ENCODE data around the gene TNS1. TPM values are rescaled to one million over a fixed set of nuclear protein-coding genes. Genes with fewer than 3 reads are reported as not detected.

TNS1 gene
- total RNA-seq, 1 donor from 2014 or later = 227 TPM

DNA sequence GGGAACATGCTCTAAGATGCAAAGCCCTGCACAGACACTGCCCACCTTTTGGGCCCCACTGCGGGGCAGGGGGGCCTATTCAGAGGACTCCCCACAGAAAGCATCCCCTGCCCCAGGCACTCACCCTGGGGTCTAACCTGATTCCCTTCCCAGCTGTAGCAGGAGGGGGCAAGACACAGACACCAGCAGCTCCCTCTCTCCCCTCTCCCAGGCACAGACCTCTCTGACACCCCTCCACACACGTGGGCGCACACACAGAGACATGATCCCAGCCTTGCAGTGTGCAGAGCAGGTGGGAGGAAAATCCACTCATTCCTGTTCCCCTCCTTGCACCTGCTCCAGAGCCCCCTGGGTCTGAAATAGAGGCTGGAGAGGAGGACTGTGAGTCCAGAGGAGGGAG lies 10.7 kb downstream of the TNS1 start:
- DNase-seq (ENCODE audit: low spot score) = no peak
- TF ChIP-seq, protein P1, sequence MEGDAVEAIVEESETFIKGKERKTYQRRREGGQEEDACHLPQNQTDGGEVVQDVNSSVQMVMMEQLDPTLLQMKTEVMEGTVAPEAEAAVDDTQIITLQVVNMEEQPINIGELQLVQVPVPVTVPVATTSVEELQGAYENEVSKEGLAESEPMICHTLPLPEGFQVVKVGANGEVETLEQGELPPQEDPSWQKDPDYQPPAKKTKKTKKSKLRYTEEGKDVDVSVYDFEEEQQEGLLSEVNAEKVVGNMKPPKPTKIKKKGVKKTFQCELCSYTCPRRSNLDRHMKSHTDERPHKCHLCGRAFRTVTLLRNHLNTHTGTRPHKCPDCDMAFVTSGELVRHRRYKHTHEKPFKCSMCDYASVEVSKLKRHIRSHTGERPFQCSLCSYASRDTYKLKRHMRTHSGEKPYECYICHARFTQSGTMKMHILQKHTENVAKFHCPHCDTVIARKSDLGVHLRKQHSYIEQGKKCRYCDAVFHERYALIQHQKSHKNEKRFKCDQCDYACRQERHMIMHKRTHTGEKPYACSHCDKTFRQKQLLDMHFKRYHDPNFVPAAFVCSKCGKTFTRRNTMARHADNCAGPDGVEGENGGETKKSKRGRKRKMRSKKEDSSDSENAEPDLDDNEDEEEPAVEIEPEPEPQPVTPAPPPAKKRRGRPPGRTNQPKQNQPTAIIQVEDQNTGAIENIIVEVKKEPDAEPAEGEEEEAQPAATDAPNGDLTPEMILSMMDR (IDR thresholded peaks at IDR 0.05) = no peak
- no peak overlapping the region for H3K27ac Mint-ChIP-seq (ENCODE audit: unreplicated experiment)
- no peaks in the 10 kb centered on the region for H3K9me3 Mint-ChIP-seq (ENCODE audit: low read depth)
- H3K4me3 Mint-ChIP-seq (ENCODE audit: unreplicated experiment) = no peak overlapping the region
- peaks cover 70% of the 10 kb centered on the region for H3K4me1 Mint-ChIP-seq (ENCODE audit: low read depth)
- H3K36me3 Mint-ChIP-seq (ENCODE audit: low read depth) = peaks cover 13% of the 10 kb centered on the region
- no peaks in the 10 kb centered on the region for H3K27me3 Mint-ChIP-seq (ENCODE audit: low read depth)

DNA sequence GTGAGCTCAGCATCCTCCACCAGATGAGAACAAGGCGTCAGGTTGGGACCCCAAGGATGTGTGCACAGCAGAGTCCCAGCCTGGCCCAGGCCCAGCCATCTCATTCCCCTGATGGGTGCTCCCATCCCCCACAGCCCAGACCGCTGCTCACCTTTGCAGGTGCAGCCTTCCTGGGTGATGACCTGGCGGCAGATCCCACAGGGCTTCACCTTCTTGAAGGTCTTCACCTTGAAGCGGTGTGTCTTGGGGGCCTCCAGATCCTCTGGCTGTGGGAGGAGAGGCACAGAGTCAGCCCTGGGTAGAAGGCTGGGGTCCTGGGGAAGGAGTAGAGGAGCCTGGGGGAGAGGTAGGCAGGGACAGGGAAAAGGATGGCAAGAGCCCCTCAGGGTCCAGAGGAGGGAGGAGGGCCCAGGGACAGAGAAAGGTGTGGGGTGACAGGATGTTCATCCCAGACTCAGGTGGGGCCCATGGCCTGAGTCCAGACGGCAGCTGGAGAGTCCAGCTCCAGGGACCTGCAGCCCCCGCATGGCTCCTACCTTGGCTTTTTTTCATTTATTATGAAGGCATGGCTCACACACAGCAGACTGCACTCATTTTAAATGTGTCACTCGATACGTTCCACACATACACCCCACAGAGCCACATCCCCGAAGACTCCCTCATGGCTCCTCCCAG lies 11.9 kb downstream of the TNS1 start:
- Mint-ChIP-seq H3K27me3 (ENCODE audit: low read depth) (no peaks in the 10 kb centered on the region), H3K9me3 (ENCODE audit: low read depth) (no peaks in the 10 kb centered on the region), H3K4me1 (ENCODE audit: low read depth) (peaks cover 65% of the 10 kb centered on the region), H3K4me3 (ENCODE audit: unreplicated experiment) (no peak overlapping the region), H3K36me3 (ENCODE audit: low read depth) (peaks cover 13% of the 10 kb centered on the region), H3K27ac (ENCODE audit: unreplicated experiment) (no peak overlapping the region)
- DNase-seq (ENCODE audit: low spot score) = peak; percentile 87
- TF ChIP-seq, protein P1 (IDR thresholded peaks at IDR 0.05) = no peak

DNA sequence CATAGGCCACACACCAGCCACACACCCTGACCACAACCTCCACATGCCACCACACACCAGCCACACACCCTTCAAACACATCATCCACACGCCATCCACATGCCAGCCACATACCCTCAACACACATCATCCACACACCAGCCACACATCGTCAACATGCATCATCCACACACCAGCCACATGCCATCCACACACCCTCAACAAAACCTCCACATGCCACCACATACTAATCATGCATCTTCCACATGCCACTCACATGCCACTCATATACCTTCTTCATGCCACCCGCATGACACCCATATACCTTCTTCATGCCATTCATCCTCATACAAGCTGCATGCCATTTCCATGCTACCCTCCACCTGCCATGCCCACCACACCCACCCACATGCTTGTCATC lies 12.4 kb downstream of the TNS1 start:
- H3K4me3 Mint-ChIP-seq (ENCODE audit: unreplicated experiment) = no peak overlapping the region

DNA sequence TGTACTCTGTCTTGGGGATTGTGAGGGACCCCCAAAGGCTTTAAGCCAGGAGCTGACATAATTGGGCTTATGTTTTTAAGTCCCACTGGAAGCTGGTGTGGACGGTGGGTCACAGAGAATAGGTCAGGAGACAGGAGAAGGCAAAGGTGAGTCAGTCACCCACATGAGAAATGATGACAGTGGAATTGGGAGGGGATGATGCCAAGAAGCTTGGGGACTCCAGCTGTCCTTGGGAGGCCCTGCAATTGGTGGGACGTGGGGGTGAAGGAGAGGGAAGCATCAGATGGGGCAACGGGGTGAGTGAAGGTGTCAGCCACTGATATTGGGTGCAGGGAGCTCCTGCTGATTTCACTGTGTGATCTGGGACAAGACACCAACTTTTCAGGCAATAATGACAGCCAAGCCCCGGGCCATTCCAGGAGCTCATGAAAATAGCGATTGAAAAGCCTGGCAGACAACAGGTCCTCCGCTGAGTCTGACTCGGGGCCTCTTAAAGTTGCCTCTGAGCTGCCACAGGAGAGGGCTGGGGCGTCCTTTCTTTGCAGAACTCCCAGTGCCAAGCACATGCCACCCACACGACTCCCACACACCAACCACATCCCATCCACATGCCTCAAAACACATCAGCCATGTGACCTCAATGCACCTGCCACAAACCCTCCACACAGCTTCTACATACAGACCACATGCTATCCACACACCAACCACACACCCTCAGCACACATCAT lies 13.4 kb downstream of the TNS1 start:
- H3K36me3 Mint-ChIP-seq (ENCODE audit: low read depth) = peaks cover 14% of the 10 kb centered on the region
- H3K4me1 Mint-ChIP-seq (ENCODE audit: low read depth) = peaks cover 50% of the 10 kb centered on the region
- no peaks in the 10 kb centered on the region for H3K27me3 Mint-ChIP-seq (ENCODE audit: low read depth)
- DNase-seq (ENCODE audit: low spot score) = peak; percentile 70
- no peaks in the 10 kb centered on the region for H3K9me3 Mint-ChIP-seq (ENCODE audit: low read depth)
- H3K27ac Mint-ChIP-seq (ENCODE audit: unreplicated experiment) = peak overlapping the region; percentile 85
- H3K4me3 Mint-ChIP-seq (ENCODE audit: unreplicated experiment) = no peak overlapping the region
- TF ChIP-seq, protein P1 (IDR thresholded peaks at IDR 0.05) = no peak

More for the DNA sequence above, 12.4 kb downstream of the TNS1 start:
- Mint-ChIP-seq H3K36me3 (ENCODE audit: low read depth) (peaks cover 13% of the 10 kb centered on the region), H3K4me1 (ENCODE audit: low read depth) (peaks cover 60% of the 10 kb centered on the region), H3K9me3 (ENCODE audit: low read depth) (no peaks in the 10 kb centered on the region), H3K27me3 (ENCODE audit: low read depth) (no peaks in the 10 kb centered on the region), H3K27ac (ENCODE audit: unreplicated experiment) (no peak overlapping the region)
- TF ChIP-seq, protein P1 (IDR thresholded peaks at IDR 0.05) = no peak
- DNase-seq (ENCODE audit: low spot score) = peak; percentile 30

DNA sequence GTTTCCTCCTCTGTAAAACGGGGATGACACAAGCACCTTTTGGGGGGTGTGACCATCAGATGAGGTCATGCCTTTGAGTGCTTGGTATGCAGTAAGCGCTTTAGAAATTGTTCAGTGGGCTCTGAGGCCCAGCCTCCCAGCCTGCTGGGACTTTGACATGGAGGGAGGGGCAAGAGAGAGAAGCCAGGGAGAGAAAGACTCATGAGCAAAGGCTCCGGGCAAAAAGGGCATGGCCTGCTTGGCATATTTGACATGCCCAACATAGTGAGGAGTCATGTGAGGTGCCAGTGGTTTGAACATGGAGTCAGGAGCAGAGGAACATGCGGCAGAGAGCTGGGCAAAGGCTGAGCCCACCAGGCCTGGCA lies 14.0 kb downstream of the TNS1 start:
- Mint-ChIP-seq H3K9me3 (ENCODE audit: low read depth) (no peaks in the 10 kb centered on the region), H3K27ac (ENCODE audit: unreplicated experiment) (peak overlapping the region; percentile 85), H3K36me3 (ENCODE audit: low read depth) (peaks cover 14% of the 10 kb centered on the region), H3K4me1 (ENCODE audit: low read depth) (peaks cover 44% of the 10 kb centered on the region), H3K27me3 (ENCODE audit: low read depth) (no peaks in the 10 kb centered on the region), H3K4me3 (ENCODE audit: unreplicated experiment) (no peak overlapping the region)
- peak; percentile 50 for DNase-seq (ENCODE audit: low spot score)
- TF ChIP-seq, protein P1 (IDR thresholded peaks at IDR 0.05) = no peak
